GM12878 (cell line): ENCODE data around the gene HMCN2. TPM values are rescaled to one million over a fixed set of nuclear protein-coding genes. Genes with fewer than 3 reads are reported as not detected.

Experiments
- ATAC-seq: fragments of 200-7000 bp; cut with Tn5 transposase; 3 replicates; pipeline ENCODE4 v1.9.1; 2020; ENCODE audit warnings: mild to moderate bottlenecking, moderate library complexity
- BruUV-seq: library from RNA; stranded (reverse); fragments of 400-500 nt; replicated peaks from 2 replicates; lab custom pipeline; 2021; lab: Mats Ljungman, UMichigan
- CTCF ChIA-PET: fragments of 300-600 bp; sonication (Branson Sonifier 250); formaldehyde crosslinking; extraction: SDS; loops from one replicate; lab custom pipeline; 2021; ENCODE audit warnings: inconsistent platforms; lab: Yijun Ruan, JAX
- POLR2A ChIA-PET: fragments of 350-600 bp; formaldehyde crosslinking; extraction: SDS; loops from one replicate; lab custom pipeline; 2021; ENCODE audit warnings: inconsistent platforms; lab: Charles Lee
- RAD21 ChIA-PET: fragments of 300-600 bp; sonication (Branson Sonifier 250); formaldehyde crosslinking; loops from one replicate; lab custom pipeline; 2023; ENCODE audit warnings: antibody characterized with exemption; ENCODE audit not compliant: unreplicated experiment; lab: Charles Lee
- SMC1A ChIA-PET: fragments of 300-600 bp; sonication (Branson Sonifier 250); formaldehyde crosslinking; loops from one replicate; lab custom pipeline; 2023; ENCODE audit not compliant: unreplicated experiment, uncharacterized antibody; lab: Charles Lee
- DNase-seq: peaks from one replicate; pipeline ENCODE4 v3.0.0-alpha.2; 2011; ENCODE audit warnings: low read depth, low spot score
- FAIRE-seq: peaks from 3 replicates; lab custom pipeline; 2011; peaks lifted over from hg19 to GRCh38; lab: Jason Lieb, UNC
- H2AFZ ChIP-seq: 2 replicates; pipeline ENCODE4 v1.6.0; 2011; ENCODE audit warnings: low read depth, low read length, control low read depth; ENCODE audit not compliant: control insufficient read depth
- H3K27ac ChIP-seq: 2 replicates; pipeline ENCODE4 v1.5.1; 2011; ENCODE audit warnings: control low read depth; ENCODE audit not compliant: control insufficient read depth, insufficient read depth
- H3K27me3 ChIP-seq, 2 experiments: replicated peaks in 1 of 2; 2 replicates each; pipeline versions ENCODE4 v1.6.0 to v1.6.1; 2011; ENCODE audit warnings: low read length in 1 of 2; ENCODE audit not compliant: control insufficient read depth in 2 of 2, insufficient read depth in 2 of 2
- H3K36me3 ChIP-seq, 2 experiments: 2 replicates each; pipeline ENCODE4 v1.5.1; 2011; ENCODE audit warnings: low read length in 1 of 2; ENCODE audit not compliant: control insufficient read depth in 2 of 2, insufficient read depth in 2 of 2
- H3K4me1 ChIP-seq: 2 replicates; pipeline ENCODE4 v1.6.1; 2011; ENCODE audit warnings: mild to moderate bottlenecking, low read length, moderate library complexity, mixed read lengths; ENCODE audit not compliant: control insufficient read depth, insufficient read depth
- H3K4me2 ChIP-seq: 2 replicates; pipeline ENCODE4 v1.6.0; 2011; ENCODE audit warnings: control low read depth; ENCODE audit not compliant: control insufficient read depth, insufficient read depth
- H3K4me3 ChIP-seq: fragments of 200-600 bp; sonication (generic); 2 replicates; pipeline ENCODE4 v1.5.1; 2016
- H3K79me2 ChIP-seq: 2 replicates; pipeline ENCODE4 v1.6.0; 2011; ENCODE audit warnings: low read length; ENCODE audit not compliant: control insufficient read depth, insufficient read depth
- H3K9ac ChIP-seq: 2 replicates; pipeline ENCODE4 v1.8.0; 2011; ENCODE audit warnings: low read length, control low read depth, mixed read lengths; ENCODE audit not compliant: control insufficient read depth, insufficient read depth
- H3K9me3 ChIP-seq: replicated peaks from 3 replicates; pipeline ENCODE4 v1.5.1; 2011; ENCODE audit warnings: mild to moderate bottlenecking, low read length; ENCODE audit not compliant: control insufficient read depth, insufficient read depth
- H4K20me1 ChIP-seq: 2 replicates; pipeline ENCODE4 v1.6.0; 2011; ENCODE audit not compliant: control insufficient read depth, insufficient read depth
- CHD2 ChIP-seq: IDR thresholded peaks from 2 replicates; pipeline ENCODE4 v1.6.1; 2011; ENCODE audit warnings: low read depth, low read length, improper control_type of control experiment, borderline replicate concordance
- CREB1 ChIP-seq: IDR thresholded peaks from 2 replicates; pipeline ENCODE4 v1.6.1; 2012; ENCODE audit warnings: low read depth, mild to moderate bottlenecking, inconsistent platforms
- ETV6 ChIP-seq, 2 experiments: fragments of 450-650 bp in 1 of 2; IDR thresholded peaks in 1 of 2; conservative IDR thresholded peaks in 1 of 2; 2 replicates each; pipeline ENCODE4 v1.6.1; 2014; ENCODE audit warnings: antibody characterized with exemption in 1 of 2, borderline replicate concordance in 1 of 2, low read depth in 1 of 2, mild to moderate bottlenecking in 1 of 2, moderate library complexity in 1 of 2
- MYB ChIP-seq: fragments of 150-350 bp; IDR thresholded peaks from 2 replicates; pipeline ENCODE4 v1.6.1; 2014; ENCODE audit warnings: mild to moderate bottlenecking, low read depth, low read length, borderline replicate concordance
- POLR2AphosphoS5 ChIP-seq: IDR thresholded peaks from 2 replicates; pipeline ENCODE4 v1.6.1; 2011; ENCODE audit warnings: mild to moderate bottlenecking, low read length, inconsistent platforms
- RAD21 ChIP-seq: IDR thresholded peaks from 2 replicates; pipeline ENCODE4 v1.6.1; 2011; ENCODE audit warnings: mild to moderate bottlenecking, low read depth, low read length, moderate library complexity; ENCODE audit not compliant: insufficient read depth
- RFX5 ChIP-seq: IDR thresholded peaks from 2 replicates; pipeline ENCODE4 v1.6.1; 2011; ENCODE audit warnings: low read depth, low read length, improper control_type of control experiment
- SMAD5 ChIP-seq: IDR thresholded peaks from 2 replicates; pipeline ENCODE4 v1.6.1; 2016; ENCODE audit warnings: antibody characterized with exemption, low read depth
- SRF ChIP-seq, 2 experiments: IDR thresholded peaks; 2 replicates each; pipeline ENCODE4 v1.6.1; 2011; ENCODE audit warnings: low read depth in 2 of 2, low read length in 2 of 2, mild to moderate bottlenecking in 1 of 2, moderate library complexity in 1 of 2
- STAT1 ChIP-seq: fragments of 450-650 bp; conservative IDR thresholded peaks from 2 replicates; pipeline ENCODE4 v1.6.1; 2014; ENCODE audit warnings: antibody characterized with exemption, mild to moderate bottlenecking
- ZNF274 ChIP-seq: IDR thresholded peaks from one replicate; pipeline ENCODE4 v1.8.0; 2011; ENCODE audit not compliant: insufficient read length, insufficient read depth
- WGBS: methylation state at CpG from one replicate; pipeline ENCODE4 v1.1.6; 2016; ENCODE audit warnings: low lambda C conversion rate; ENCODE audit not compliant: insufficient replicate concordance, insufficient coverage; ENCODE audit errors: missing lambda C conversion rate; 5-methylcytosine and 5-hydroxymethylcytosine counted together
- in situ Hi-C: fragments of 300-500 bp; cut with MboI; formaldehyde crosslinking; loops from 9 replicates; pipeline ENCODE4 v1.14.3; 2018; ENCODE audit warnings: mixed read lengths
- intact Hi-C: fragments of 100-400 bp; cut with micrococcal nuclease; formaldehyde crosslinking; loops from one replicate; pipeline ENCODE4 v1.14.2; 2022; ENCODE audit not compliant: unreplicated experiment
- polyA plus RNA-seq, 11 experiments: library from polyadenylated mRNA; depleted of rRNA in 4 of 11; unstranded in 6 of 11; stranded (reverse) in 5 of 11; fragments of >200 nt; fragmentation: Nextera tagmentation in 4 of 11; fragmentation: Illumina TruSeq in 1 of 11; extraction: Ambion mirVana in 4 of 11; extraction: Trizol in 1 of 11; gene quantifications; 1 replicate in 1 of 11; 2 replicates in 10 of 11; pipeline versions ENCODE4 v1.2.1 to v1.2.3, GENCODE V29; 2011 to 2016; ENCODE audit warnings: inconsistent platforms in 2 of 11, missing spikeins in 2 of 11, low read depth in 1 of 11
- total RNA-seq, 4 experiments: library from RNA; depleted of rRNA in 3 of 4; stranded (reverse); fragments of >200 nt in 3 of 4; fragmentation: Illumina TruSeq in 1 of 4; extraction: Trizol in 1 of 4; gene quantifications; 2 replicates each; pipeline versions ENCODE4 v1.2.1 to v1.2.3, GENCODE V29; 2013 to 2021
- TF ChIP-seq, protein P1 (sequence below): fragments of 450-650 bp; IDR thresholded peaks from 2 replicates; pipeline ENCODE4 v1.6.1; 2014; ENCODE audit warnings: mild to moderate bottlenecking
- TF ChIP-seq, protein P2 (sequence below): fragments of 150-350 bp; IDR thresholded peaks from 2 replicates; pipeline ENCODE4 v1.6.1; 2016; ENCODE audit warnings: low read depth, low read length

Gene HMCN2
- total and polyA plus RNA-seq, 10 of the 15 experiments (the other 5 are each of a cell fraction or from before 2014, with no cell fraction given): 0.04 TPM; not detected in 9

DNA sequence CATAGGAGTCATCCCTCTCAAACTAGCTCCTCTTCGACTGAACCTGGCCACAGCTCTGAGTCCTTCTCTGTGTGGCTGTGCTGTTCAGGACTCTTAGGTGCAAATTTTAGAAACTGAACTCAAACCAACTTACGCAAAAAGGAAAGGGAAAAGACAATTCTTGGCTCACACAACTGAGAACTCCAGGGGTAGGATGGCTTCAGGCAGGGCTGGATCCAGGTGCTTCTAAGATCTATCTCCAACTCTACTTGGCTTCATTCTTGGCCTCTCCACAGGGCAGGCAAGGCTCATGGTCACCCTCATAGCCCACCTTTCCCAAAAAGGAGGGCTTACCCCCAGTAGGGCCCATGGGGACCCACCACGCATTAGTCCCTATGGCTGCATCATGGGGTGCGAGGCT lies 187.3 kb downstream of the HMCN2 start:
- no peak for ATAC-seq
- Histone ChIP-seq H3K9ac (no peak overlapping the region), H3K79me2 (no peaks in the 10 kb centered on the region), H3K36me3 (no peaks in the 10 kb centered on the region), H3K27me3 (no peaks in the 10 kb centered on the region), H4K20me1 (no peaks in the 10 kb centered on the region), H3K4me2 (no peak overlapping the region), H3K9me3 (no peaks in the 10 kb centered on the region), H3K27ac (no peak overlapping the region), H3K4me3 (no peak overlapping the region), H2AFZ (no peak overlapping the region), H3K4me1 (no peaks in the 10 kb centered on the region)
- in situ Hi-C loops (loop anchor here (10.0 kb wide), 2 partner anchors 232 to 412 kb away; no protein-coding TSS in a partner anchor), intact Hi-C loops (no loop called here)
- BruUV-seq: no TSS peak
- TF ChIP-seq ETV6 (conservative IDR thresholded peaks at IDR 0.05 in 1 of 2, IDR thresholded peaks at IDR 0.05 in 1 of 2; ENCODE audit: borderline replicate concordance in 1 of 2, low read depth in 1 of 2) (no peak), POLR2AphosphoS5 (no peak)
- TF ChIP-seq, protein P1, sequence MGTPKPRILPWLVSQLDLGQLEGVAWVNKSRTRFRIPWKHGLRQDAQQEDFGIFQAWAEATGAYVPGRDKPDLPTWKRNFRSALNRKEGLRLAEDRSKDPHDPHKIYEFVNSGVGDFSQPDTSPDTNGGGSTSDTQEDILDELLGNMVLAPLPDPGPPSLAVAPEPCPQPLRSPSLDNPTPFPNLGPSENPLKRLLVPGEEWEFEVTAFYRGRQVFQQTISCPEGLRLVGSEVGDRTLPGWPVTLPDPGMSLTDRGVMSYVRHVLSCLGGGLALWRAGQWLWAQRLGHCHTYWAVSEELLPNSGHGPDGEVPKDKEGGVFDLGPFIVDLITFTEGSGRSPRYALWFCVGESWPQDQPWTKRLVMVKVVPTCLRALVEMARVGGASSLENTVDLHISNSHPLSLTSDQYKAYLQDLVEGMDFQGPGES: no peak
- ChIA-PET SMC1A (no interaction called here), CTCF (no interaction called here), RAD21 (no interaction called here), POLR2A (interaction anchor here (0.6 kb wide), 1 partner anchor 301 kb away, joined by 3 read pairs; no protein-coding TSS in a partner anchor)
- no peak for FAIRE-seq
- 62% methylated on average over 4 of the region's 4 CpGs for WGBS
- DNase-seq: no peak

DNA sequence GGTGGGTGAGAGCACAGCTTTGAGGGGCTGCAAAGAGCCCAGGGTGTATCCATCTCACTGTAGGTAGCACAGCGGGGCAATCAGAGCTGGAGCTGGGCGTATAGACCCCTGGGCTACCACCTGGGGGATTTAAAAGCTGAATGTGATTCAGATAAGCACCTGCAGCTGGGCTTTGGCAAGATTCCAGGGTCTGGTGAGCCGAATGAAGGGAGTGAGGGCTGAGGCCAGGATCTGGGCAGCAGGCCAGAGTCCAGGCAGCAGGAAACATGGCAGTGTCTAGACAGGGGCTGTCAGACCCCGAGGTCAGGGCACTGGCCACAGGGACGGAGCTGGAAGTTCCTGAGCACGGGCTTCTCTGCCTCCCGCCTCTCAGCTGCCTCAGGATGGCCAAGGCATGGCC lies 187.9 kb downstream of the HMCN2 start:
- CTCF ChIA-PET: no interaction called here
- SMC1A ChIA-PET: no interaction called here
- TF ChIP-seq CREB1: no peak
- TF ChIP-seq SRF (IDR thresholded peaks at IDR 0.05; ENCODE audit: low read depth in 2 of 2, low read length in 2 of 2): no peak
- TF ChIP-seq MYB: no peak
- TF ChIP-seq RFX5: no peak
- TF ChIP-seq, protein P2, sequence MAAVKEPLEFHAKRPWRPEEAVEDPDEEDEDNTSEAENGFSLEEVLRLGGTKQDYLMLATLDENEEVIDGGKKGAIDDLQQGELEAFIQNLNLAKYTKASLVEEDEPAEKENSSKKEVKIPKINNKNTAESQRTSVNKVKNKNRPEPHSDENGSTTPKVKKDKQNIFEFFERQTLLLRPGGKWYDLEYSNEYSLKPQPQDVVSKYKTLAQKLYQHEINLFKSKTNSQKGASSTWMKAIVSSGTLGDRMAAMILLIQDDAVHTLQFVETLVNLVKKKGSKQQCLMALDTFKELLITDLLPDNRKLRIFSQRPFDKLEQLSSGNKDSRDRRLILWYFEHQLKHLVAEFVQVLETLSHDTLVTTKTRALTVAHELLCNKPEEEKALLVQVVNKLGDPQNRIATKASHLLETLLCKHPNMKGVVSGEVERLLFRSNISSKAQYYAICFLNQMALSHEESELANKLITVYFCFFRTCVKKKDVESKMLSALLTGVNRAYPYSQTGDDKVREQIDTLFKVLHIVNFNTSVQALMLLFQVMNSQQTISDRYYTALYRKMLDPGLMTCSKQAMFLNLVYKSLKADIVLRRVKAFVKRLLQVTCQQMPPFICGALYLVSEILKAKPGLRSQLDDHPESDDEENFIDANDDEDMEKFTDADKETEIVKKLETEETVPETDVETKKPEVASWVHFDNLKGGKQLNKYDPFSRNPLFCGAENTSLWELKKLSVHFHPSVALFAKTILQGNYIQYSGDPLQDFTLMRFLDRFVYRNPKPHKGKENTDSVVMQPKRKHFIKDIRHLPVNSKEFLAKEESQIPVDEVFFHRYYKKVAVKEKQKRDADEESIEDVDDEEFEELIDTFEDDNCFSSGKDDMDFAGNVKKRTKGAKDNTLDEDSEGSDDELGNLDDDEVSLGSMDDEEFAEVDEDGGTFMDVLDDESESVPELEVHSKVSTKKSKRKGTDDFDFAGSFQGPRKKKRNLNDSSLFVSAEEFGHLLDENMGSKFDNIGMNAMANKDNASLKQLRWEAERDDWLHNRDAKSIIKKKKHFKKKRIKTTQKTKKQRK: no peak
- no peak for TF ChIP-seq CHD2
- no peak for TF ChIP-seq SMAD5
- TF ChIP-seq ZNF274: no peak
- no peak for TF ChIP-seq STAT1
- TF ChIP-seq RAD21: no peak

More for the DNA sequence above, 187.9 kb downstream of the HMCN2 start:
- ChIA-PET RAD21 (no interaction called here), POLR2A (no interaction called here)
- no peaks in the 10 kb centered on the region for H3K9me3 ChIP-seq
- no peaks in the 10 kb centered on the region for H3K27me3 ChIP-seq
- no peak for FAIRE-seq
- no peak overlapping the region for H3K4me3 ChIP-seq
- in situ Hi-C loops (loop anchor here (10.0 kb wide), 2 partner anchors 231 to 411 kb away; no protein-coding TSS in a partner anchor), intact Hi-C loops (no loop called here)
- no TSS peak for BruUV-seq
- 22% methylated on average over 7 of the region's 7 CpGs for WGBS
- no peak overlapping the region for H2AFZ ChIP-seq
- DNase-seq: no peak
- no peaks in the 10 kb centered on the region for H4K20me1 ChIP-seq
- H3K36me3 ChIP-seq: no peaks in the 10 kb centered on the region
- H3K4me1 ChIP-seq: no peaks in the 10 kb centered on the region
- no peaks in the 10 kb centered on the region for H3K79me2 ChIP-seq
- H3K4me2 ChIP-seq: no peak overlapping the region
- no peak overlapping the region for H3K27ac ChIP-seq
- no peak overlapping the region for H3K9ac ChIP-seq
- no peak for ATAC-seq
